NCI-H2227 (cell line): ENCODE data around the gene IFIT5.
"Not testable (repeated sequence)": the region's sequence is repeated elsewhere in the genome, so short reads cannot be mapped to it uniquely, and the experiment has no call there.

Experiments used
- DNase-seq: peaks from one replicate; lab custom pipeline; 2025; ENCODE audit not compliant: unreplicated experiment; lab: John Stamatoyannopoulos, UW

The IFIT5 gene

GRCh38 chr10:89392974-89393373, 21.4 kb upstream of the IFIT5 start:
- DNase-seq, result no peak

- no peak for DNase-seq
Measured at GRCh38 chr10:89393898-89394297, 20.5 kb upstream of the IFIT5 start.

GRCh38 chr10:89395141-89395540, 19.2 kb upstream of the IFIT5 start:
- no peak for DNase-seq

GRCh38 chr10:89398003-89398749, 16.2 kb upstream of the IFIT5 start:
- DNase-seq, result no peak

GRCh38 chr10:89399956-89400355, 14.4 kb upstream of the IFIT5 start:
- no peak for DNase-seq

- DNase-seq, result no peak
Measured at GRCh38 chr10:89403043-89403442, 11.3 kb upstream of the IFIT5 start.

- DNase-seq, result no peak
Measured at GRCh38 chr10:89404104-89405047, 10.0 kb upstream of the IFIT5 start.

GRCh38 chr10:89406178-89406577, 8.2 kb upstream of the IFIT5 start:
- not testable (repeated sequence) for DNase-seq

- DNase-seq, result not testable (repeated sequence)
Measured at GRCh38 chr10:89407792-89408191, 6.6 kb upstream of the IFIT5 start.

- DNase-seq, result not testable (repeated sequence)
Measured at GRCh38 chr10:89409282-89409681, 5.1 kb upstream of the IFIT5 start.

- DNase-seq, result not testable (repeated sequence)
Measured at GRCh38 chr10:89410551-89410950, 3.8 kb upstream of the IFIT5 start.

GRCh38 chr10:89411135-89411534, 3.2 kb upstream of the IFIT5 start:
- DNase-seq, result not testable (repeated sequence)

GRCh38 chr10:89412276-89412675, 2.1 kb upstream of the IFIT5 start:
- not testable (repeated sequence) for DNase-seq

- no peak for DNase-seq
Measured at GRCh38 chr10:89413398-89413912, 913 bp upstream of the IFIT5 start.

GRCh38 chr10:89414879-89415821, 782 bp downstream of the IFIT5 start:
- peak; percentile 48 for DNase-seq

GRCh38 chr10:89416465-89416864, 2.1 kb downstream of the IFIT5 start:
- DNase-seq, result no peak

- peak; percentile 2 for DNase-seq
Measured at GRCh38 chr10:89419548-89419947, 5.2 kb downstream of the IFIT5 start.

GRCh38 chr10:89421018-89421476, 6.7 kb downstream of the IFIT5 start:
- DNase-seq, result no peak

GRCh38 chr10:89425000-89425399, 10.6 kb downstream of the IFIT5 start:
- DNase-seq, result no peak

- peak; percentile 39 for DNase-seq
Measured at GRCh38 chr10:89426230-89426868, 12.0 kb downstream of the IFIT5 start.
